ENCODE data around the gene MAD1L1. TPM values are rescaled to one million over a fixed set of nuclear protein-coding genes. Genes with fewer than 3 reads are reported as not detected.

MAD1L1 gene
- total RNA-seq, 2 experiments from 2014 or later: 157 to 160 TPM

GRCh38 chr7:2105917-2106316 lies 126.8 kb downstream of the MAD1L1 start:
- Mint-ChIP-seq H3K27me3 (no peaks in the 10 kb centered on the region), H3K4me3 (no peak overlapping the region), H3K36me3 (ENCODE audit: low read depth) (peaks cover 5% of the 10 kb centered on the region), H3K4me1 (ENCODE audit: low read depth) (peaks cover 23% of the 10 kb centered on the region), H3K27ac (no peak overlapping the region), H3K9me3 (no peaks in the 10 kb centered on the region)
- intact Hi-C loops (cut with DNase I, micrococcal nuclease): loop anchor here in 1 of 2 experiments (10.0 kb wide), 1 partner anchor 181 kb away; no protein-coding TSS in a partner anchor
- no peaks in the 10 kb centered on the region for H3K36me3 ChIP-seq (ENCODE audit: insufficient read depth, low read length)
- no peaks in the 10 kb centered on the region for H3K9me3 ChIP-seq (ENCODE audit: control insufficient read depth in 1 of 2, insufficient read depth in 1 of 2, low read length in 2 of 2)
- TF ChIP-seq, protein P1, sequence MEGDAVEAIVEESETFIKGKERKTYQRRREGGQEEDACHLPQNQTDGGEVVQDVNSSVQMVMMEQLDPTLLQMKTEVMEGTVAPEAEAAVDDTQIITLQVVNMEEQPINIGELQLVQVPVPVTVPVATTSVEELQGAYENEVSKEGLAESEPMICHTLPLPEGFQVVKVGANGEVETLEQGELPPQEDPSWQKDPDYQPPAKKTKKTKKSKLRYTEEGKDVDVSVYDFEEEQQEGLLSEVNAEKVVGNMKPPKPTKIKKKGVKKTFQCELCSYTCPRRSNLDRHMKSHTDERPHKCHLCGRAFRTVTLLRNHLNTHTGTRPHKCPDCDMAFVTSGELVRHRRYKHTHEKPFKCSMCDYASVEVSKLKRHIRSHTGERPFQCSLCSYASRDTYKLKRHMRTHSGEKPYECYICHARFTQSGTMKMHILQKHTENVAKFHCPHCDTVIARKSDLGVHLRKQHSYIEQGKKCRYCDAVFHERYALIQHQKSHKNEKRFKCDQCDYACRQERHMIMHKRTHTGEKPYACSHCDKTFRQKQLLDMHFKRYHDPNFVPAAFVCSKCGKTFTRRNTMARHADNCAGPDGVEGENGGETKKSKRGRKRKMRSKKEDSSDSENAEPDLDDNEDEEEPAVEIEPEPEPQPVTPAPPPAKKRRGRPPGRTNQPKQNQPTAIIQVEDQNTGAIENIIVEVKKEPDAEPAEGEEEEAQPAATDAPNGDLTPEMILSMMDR (IDR thresholded peaks at IDR 0.05): no peak
- H3K4me1 ChIP-seq (ENCODE audit: insufficient read depth, low read length): peaks cover 15% of the 10 kb centered on the region
- H3K27ac ChIP-seq (ENCODE audit: low read depth in 1 of 2, low read length in 2 of 2): no peak overlapping the region
- ChIA-PET CTCF (no interaction called here), POLR2A (no interaction called here)
- no peak overlapping the region for H3K4me3 ChIP-seq (ENCODE audit: low read length)
- no peak for DNase-seq
- no peaks in the 10 kb centered on the region for H3K27me3 ChIP-seq (ENCODE audit: control insufficient read depth in 1 of 2, insufficient read depth in 2 of 2, low read length in 2 of 2)
- no peak for ATAC-seq (ENCODE audit: poor library complexity)

GRCh38 chr7:2105280-2105679 lies 127.5 kb downstream of the MAD1L1 start:
- Histone ChIP-seq H3K4me1 (ENCODE audit: insufficient read depth, low read length) (peaks cover 11% of the 10 kb centered on the region), H3K36me3 (ENCODE audit: insufficient read depth, low read length) (no peaks in the 10 kb centered on the region), H3K4me3 (ENCODE audit: low read length) (no peak overlapping the region), H3K27ac (ENCODE audit: low read depth in 1 of 2, low read length in 2 of 2) (no peak overlapping the region), H3K27me3 (ENCODE audit: control insufficient read depth in 1 of 2, insufficient read depth in 2 of 2, low read length in 2 of 2) (no peaks in the 10 kb centered on the region), H3K9me3 (ENCODE audit: control insufficient read depth in 1 of 2, insufficient read depth in 1 of 2, low read length in 2 of 2) (no peaks in the 10 kb centered on the region)
- ChIA-PET POLR2A (no interaction called here), CTCF (no interaction called here)
- intact Hi-C loops (cut with DNase I, micrococcal nuclease): loop anchor here in 1 of 2 experiments (10.0 kb wide), 1 partner anchor 180 kb away; no protein-coding TSS in a partner anchor
- peaks cover 23% of the 10 kb centered on the region for H3K4me1 Mint-ChIP-seq (ENCODE audit: low read depth)
- no peak overlapping the region for H3K4me3 Mint-ChIP-seq
- DNase-seq: no peak
- H3K36me3 Mint-ChIP-seq (ENCODE audit: low read depth): peaks cover under 1% of the 10 kb centered on the region
- no peak for ATAC-seq (ENCODE audit: poor library complexity)
- no peaks in the 10 kb centered on the region for H3K9me3 Mint-ChIP-seq
- TF ChIP-seq, protein P1 (IDR thresholded peaks at IDR 0.05): no peak
- H3K27ac Mint-ChIP-seq: no peak overlapping the region
- H3K27me3 Mint-ChIP-seq: no peaks in the 10 kb centered on the region

DNA sequence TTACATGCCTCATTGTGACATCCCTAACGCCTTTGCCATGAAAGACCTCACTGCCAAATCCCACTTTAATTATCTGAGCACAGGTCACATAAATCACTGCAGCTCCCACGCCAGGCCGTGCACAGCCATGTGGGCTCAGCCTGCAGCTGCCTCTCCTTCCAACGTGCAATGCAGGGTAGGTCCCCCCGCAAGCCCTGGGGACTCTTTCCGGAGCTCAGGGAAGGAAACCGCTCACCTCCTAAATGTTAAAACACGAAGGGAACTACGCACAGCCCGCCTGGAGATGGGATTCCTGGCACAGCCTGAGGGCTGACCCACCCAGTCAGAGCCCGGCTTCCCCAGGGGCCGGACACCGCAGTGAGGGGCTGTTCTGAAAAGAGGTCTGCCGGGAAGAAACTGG lies 128.0 kb downstream of the MAD1L1 start:
- H3K4me1 Mint-ChIP-seq (ENCODE audit: low read depth): peaks cover 28% of the 10 kb centered on the region
- intact Hi-C loops (cut with DNase I, micrococcal nuclease): loop anchor here (5.0 to 10.0 kb wide), 2 partner anchors 180 to 243 kb away; no protein-coding TSS in a partner anchor
- CTCF ChIA-PET: no interaction called here

More for the DNA sequence above, 128.0 kb downstream of the MAD1L1 start:
- POLR2A ChIA-PET: no interaction called here
- H3K27me3 Mint-ChIP-seq: no peaks in the 10 kb centered on the region
- DNase-seq (no peak), ATAC-seq (ENCODE audit: poor library complexity) (no peak)
- H3K4me3 Mint-ChIP-seq: peak overlapping the region; percentile 25
- peak overlapping the region; percentile 63 for H3K27ac Mint-ChIP-seq
- no peaks in the 10 kb centered on the region for H3K36me3 Mint-ChIP-seq (ENCODE audit: low read depth)
- Histone ChIP-seq H3K4me3 (ENCODE audit: low read length) (no peak overlapping the region), H3K36me3 (ENCODE audit: insufficient read depth, low read length) (no peaks in the 10 kb centered on the region), H3K9me3 (ENCODE audit: control insufficient read depth in 1 of 2, insufficient read depth in 1 of 2, low read length in 2 of 2) (no peaks in the 10 kb centered on the region), H3K4me1 (ENCODE audit: insufficient read depth, low read length) (peaks cover 12% of the 10 kb centered on the region), H3K27me3 (ENCODE audit: control insufficient read depth in 1 of 2, insufficient read depth in 2 of 2, low read length in 2 of 2) (no peaks in the 10 kb centered on the region), H3K27ac (ENCODE audit: low read depth in 1 of 2, low read length in 2 of 2) (no peak overlapping the region)
- no peaks in the 10 kb centered on the region for H3K9me3 Mint-ChIP-seq
- TF ChIP-seq, protein P1 (IDR thresholded peaks at IDR 0.05): peak; percentile 2
